ENCODE measurements around the gene RABGAP1L.

The RABGAP1L gene

DNA sequence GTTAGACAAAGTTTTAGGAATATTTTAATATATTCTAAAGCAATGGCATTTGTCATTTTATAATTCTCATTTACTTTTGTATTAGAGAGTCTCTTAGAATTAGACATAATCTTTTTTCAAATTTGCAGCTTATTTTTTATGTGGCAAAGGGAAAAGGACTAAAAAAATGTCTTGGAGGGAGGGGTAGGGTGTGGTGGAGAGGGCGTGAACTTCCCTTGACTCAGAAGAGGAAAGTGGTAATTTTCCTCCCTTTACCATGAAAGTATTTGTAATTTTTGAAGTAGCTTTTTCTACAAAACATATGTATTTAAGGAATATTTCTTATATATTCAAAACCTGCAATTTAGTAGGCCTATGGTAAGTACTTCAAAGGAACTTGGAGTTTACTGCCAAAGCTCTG is 6.9 kb upstream of the RABGAP1L start:
- DNase-seq (ENCODE audit: low read depth, low spot score) = no peak
- ChIA-PET POLR2A (no interaction called here), CTCF (no interaction called here)
- H3K4me3 ChIP-seq (ENCODE audit: low read depth, low read length) = no peak overlapping the region
- TF ChIP-seq CTCF (IDR thresholded peaks at IDR 0.05; ENCODE audit: insufficient read depth, low read length, missing control alignments) = no peak

DNA sequence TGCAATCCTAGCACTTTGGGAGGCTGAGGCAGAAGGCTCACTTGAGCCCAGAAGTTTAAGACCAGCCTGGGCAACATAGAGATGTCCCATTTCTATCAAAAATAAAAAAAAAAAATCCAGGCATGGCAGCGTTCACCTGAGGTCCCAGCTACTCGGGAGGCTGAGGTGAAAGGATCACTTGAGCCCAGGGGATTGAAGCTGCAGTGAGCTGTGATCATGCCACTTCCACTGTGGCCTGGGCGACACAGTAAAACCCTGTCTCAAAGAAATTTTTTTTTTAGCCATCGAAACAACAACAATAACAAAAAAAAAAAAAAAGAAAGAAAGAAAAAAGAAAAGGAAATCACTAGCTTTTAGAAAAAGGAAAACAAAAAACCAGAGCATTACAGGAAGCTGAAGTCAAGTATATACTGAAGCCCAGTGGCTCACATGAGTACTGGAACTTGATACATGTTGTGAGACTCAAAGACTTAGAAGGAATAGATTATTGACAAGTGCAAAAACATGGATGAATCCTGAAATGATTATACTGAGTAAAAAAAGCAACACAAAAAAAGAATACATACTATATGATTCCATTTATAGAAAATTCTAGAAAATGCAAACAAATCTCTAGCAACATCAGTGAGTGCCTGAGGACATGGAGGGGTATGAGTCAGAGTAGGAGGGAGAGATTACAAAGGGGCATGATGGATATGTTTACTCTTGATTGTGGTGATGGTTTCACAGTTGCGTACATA is 6.1 kb upstream of the RABGAP1L start:
- no peak overlapping the region for H3K4me3 ChIP-seq (ENCODE audit: low read depth, low read length)
- ChIA-PET POLR2A (no interaction called here), CTCF (no interaction called here)
- no peak for DNase-seq (ENCODE audit: low read depth, low spot score)
- no peak for TF ChIP-seq CTCF (IDR thresholded peaks at IDR 0.05; ENCODE audit: insufficient read depth, low read length, missing control alignments)

DNA sequence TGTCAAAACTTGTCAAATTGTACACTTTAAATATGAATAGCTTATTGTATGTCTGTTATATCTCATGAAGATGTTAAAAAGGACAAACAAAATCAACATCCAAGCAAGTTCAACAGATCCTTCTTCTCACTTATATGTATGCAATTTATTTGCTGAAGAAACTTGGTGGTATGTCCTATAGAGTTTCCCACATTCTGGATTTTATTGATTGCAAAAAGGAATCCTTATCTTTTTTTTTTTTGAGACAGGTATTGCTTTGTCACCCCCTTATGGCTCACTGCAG is 5.6 kb upstream of the RABGAP1L start:
- CTCF ChIA-PET = no interaction called here
- POLR2A ChIA-PET = no interaction called here
- no peak for TF ChIP-seq CTCF (IDR thresholded peaks at IDR 0.05; ENCODE audit: insufficient read depth, low read length, missing control alignments)

DNA sequence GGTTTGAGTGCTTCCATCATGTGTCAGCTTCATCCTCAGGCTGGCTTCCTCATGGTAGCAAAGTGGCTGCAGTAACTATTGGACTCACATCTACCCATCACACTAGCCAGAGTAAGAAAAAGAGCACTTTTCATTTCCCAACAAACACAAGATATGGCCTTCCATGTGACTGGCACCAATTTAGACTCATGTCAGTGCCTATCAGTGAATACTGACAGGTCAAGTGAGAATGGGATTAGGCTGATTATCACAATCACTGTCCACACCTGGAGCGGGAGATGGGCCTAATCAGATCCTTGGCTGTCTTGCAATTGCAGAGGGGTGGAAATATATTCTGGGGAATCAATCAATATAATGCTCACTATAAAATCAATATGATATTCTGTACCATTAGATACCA is 2.9 kb upstream of the RABGAP1L start:
- ChIA-PET CTCF (no interaction called here), POLR2A (no interaction called here)

More for the DNA sequence above, 5.6 kb upstream of the RABGAP1L start:
- no peak overlapping the region for H3K4me3 ChIP-seq (ENCODE audit: low read depth, low read length)
- DNase-seq (ENCODE audit: low read depth, low spot score) = no peak

DNA sequence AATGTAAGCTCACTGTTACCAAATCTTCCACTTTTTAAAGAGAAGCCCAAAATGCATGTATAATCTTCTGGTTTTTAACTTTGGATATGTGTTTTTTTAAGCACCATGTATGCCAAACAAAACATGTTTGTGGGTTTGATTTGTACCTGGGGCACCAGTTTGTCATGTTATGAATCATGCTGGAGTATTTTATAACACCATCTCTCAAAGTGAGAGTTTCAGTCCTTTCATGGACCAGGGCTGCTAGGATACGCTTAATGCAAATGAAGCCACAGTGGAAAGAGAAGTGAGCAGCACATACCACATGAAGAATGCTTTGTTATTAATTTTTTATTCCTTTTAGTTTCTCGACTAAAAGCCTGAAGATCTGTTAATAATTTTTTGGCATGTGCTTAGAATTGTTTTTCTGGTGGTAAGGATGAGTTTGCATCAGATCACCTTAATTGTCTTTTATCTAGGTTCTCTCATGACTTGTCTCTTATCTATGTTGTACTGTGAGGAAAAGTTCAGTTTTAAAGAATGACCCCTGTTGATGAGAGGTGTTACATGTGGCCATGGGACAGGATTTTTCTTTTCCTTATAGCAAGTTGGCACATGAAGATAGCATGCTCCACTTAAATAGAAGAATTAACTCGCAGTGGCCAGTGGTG is 2.0 kb upstream of the RABGAP1L start:
- CTCF ChIA-PET = no interaction called here
- POLR2A ChIA-PET = no interaction called here
- no peak overlapping the region for H3K4me3 ChIP-seq (ENCODE audit: low read depth, low read length)
- no peak for TF ChIP-seq CTCF (IDR thresholded peaks at IDR 0.05; ENCODE audit: insufficient read depth, low read length, missing control alignments)
- no peak for DNase-seq (ENCODE audit: low read depth, low spot score)

More for the DNA sequence above, 2.9 kb upstream of the RABGAP1L start:
- no peak overlapping the region for H3K4me3 ChIP-seq (ENCODE audit: low read depth, low read length)
- no peak for TF ChIP-seq CTCF (IDR thresholded peaks at IDR 0.05; ENCODE audit: insufficient read depth, low read length, missing control alignments)
- DNase-seq (ENCODE audit: low read depth, low spot score) = no peak

DNA sequence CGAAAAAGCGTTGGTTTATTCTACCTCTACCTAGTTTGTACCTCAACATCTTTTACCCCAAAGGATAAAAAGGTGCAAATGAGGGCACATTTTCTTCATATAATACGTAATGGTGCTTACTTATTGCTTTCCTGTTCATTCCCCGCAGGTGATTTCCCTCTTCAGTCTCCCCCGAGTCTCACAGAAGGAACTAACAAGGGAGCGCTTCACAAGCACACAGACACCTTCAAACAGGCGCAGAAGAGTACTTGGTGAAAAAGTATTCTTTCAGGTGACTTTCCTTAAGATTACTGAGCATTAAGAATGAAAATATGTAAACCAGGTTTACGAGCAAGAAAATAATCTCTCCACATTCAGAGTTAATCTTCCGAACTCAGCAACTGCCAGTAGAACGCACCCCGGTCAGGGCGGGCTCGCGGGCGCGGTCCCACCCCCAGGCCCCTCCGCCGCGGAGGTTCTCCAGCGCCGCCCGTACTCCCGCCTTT is 511 bp upstream of the RABGAP1L start:
- peak overlapping the region; percentile 84 for H3K4me3 ChIP-seq (ENCODE audit: low read depth, low read length)
- ChIA-PET POLR2A (interaction anchor here (0.6 kb wide), 1 partner anchor 137 kb away, joined by 3 read pairs; the partner anchor contains the start of gene RC3H1), CTCF (no interaction called here)
- DNase-seq (ENCODE audit: low read depth, low spot score) = no peak
- no peak for TF ChIP-seq CTCF (IDR thresholded peaks at IDR 0.05; ENCODE audit: insufficient read depth, low read length, missing control alignments)
